HFF-Myc (cell line): ENCODE measurements around the gene SMARCAD1.

Experiments used
- DNase-seq: peaks from one replicate; pipeline ENCODE4 v3.0.0-alpha.2; 2011; ENCODE audit warnings: low read depth; ENCODE audit errors: extremely low read depth
- H3K4me3 ChIP-seq: replicated peaks from 2 replicates; pipeline ENCODE4 v1.5.1; 2011; ENCODE audit warnings: low read depth, mild to moderate bottlenecking, control low read depth, low read length
- CTCF ChIP-seq: IDR thresholded peaks from 2 replicates; pipeline ENCODE4 v1.5.1; 2012; ENCODE audit warnings: mild to moderate bottlenecking, low read depth, low read length, control low read depth; ENCODE audit errors: missing control alignments

The SMARCAD1 gene

GRCh38 chr4:94244087-94244828 lies 36.6 kb downstream of the SMARCAD1 start:
- no peak overlapping the region for H3K4me3 ChIP-seq
- DNase-seq = no peak
- TF ChIP-seq CTCF = no peak

DNA sequence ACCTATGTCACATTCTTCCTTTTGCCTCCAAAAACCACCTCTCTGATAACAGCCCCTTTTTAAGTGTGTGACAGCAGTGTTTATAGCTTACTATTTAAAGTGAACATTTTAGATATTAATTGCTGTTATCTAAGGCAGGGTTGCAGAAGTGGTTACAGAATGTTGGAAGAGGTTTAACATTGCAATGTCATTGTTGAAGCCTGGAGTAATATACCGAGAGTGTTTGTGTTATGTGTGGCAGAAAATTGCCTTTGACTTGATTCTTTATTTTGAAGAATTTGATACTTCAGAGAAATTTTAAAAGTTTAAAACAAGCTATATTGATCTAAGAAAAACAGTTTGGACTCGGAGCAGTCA lies 37.1 kb downstream of the SMARCAD1 start:
- no peak for DNase-seq
- TF ChIP-seq CTCF = no peak
- H3K4me3 ChIP-seq = no peak overlapping the region

GRCh38 chr4:94251094-94251493 lies 43.4 kb downstream of the SMARCAD1 start:
- H3K4me3 ChIP-seq = no peak overlapping the region
- DNase-seq = no peak
- TF ChIP-seq CTCF = no peak

- H3K4me3 ChIP-seq = no peak overlapping the region
- DNase-seq = no peak
- TF ChIP-seq CTCF = no peak
These were observed 45.4 kb downstream of the SMARCAD1 start for GRCh38 chr4:94253036-94253435.

DNA sequence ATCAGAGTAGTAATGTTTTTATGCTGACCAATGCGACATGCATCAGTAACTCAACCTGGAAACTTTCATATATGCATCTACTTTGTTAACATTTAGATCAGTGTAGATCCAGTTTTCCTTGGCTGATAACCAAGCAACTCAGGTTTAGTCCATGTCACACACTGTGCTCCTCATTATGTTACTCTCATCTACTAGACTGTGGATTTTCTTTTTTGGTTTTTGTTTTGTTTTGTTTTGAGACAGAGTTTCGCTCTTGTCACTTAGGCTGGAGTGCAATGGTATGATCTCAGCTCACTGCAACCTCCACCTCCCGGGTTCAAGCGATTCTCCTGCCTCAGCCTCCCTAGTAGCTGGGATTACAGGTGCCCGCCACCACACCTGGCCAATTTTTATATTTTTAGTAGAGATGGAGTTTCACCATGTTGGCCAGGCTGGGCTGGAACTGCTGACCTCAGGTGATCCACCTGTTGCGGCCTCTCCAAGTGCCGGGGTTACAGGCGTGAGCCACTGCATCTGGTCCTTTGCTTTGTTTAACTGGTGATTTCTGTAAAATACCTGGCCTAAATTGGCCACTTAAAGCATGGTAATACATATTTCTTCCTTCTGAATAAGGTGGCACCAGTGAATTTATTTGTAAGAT lies 48.6 kb downstream of the SMARCAD1 start:
- TF ChIP-seq CTCF = no peak
- DNase-seq = no peak
- H3K4me3 ChIP-seq = no peak overlapping the region

GRCh38 chr4:94256828-94257227 lies 49.2 kb downstream of the SMARCAD1 start:
- no peak for TF ChIP-seq CTCF
- H3K4me3 ChIP-seq = no peak overlapping the region
- no peak for DNase-seq
